GM20431 (cell line): ENCODE measurements around the gene MYPN.

Experiments
- in situ Hi-C: fragments of 300-500 bp; cut with MseI, MboI; formaldehyde crosslinking; loops from one replicate; pipeline ENCODE4 v1.15.0; 2020; ENCODE audit warnings: low sequenced_read_pairs; ENCODE audit not compliant: unreplicated experiment

MYPN gene

DNA sequence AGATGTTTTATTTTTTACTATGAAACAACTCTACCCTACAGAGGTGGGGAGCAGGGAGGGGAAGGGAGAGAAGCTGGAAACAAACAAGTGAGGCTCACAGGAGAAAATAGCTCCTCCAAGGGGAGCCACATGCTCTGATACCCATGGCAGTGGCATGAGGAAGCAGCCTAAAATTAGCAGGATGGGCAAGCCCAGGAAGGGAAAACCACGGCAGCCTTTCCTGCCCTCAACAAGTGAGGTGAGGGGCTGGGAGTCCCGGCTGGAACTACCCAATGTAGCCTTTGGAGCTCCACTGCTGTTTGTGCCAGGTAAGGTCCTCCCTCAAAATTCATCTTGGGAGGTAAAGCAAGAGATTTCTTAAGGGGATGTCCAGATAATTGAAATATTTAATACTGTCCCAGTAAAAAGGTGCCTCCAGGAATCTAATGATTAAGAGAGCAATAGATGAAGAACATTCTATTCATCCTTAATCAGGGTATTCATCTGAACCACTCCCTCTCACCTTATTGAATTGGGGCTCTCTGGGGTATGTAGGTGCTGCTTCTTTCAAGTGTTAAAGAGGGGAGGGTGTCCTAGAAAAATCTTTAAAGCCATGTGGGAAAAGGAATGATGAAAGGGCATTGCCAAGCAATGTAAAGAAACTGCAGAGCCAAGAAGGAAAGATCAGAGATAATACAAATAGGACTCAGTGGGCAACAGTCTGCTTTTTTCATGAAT is 21.4 kb upstream of the MYPN start:
- in situ Hi-C loops, result no loop called here

DNA sequence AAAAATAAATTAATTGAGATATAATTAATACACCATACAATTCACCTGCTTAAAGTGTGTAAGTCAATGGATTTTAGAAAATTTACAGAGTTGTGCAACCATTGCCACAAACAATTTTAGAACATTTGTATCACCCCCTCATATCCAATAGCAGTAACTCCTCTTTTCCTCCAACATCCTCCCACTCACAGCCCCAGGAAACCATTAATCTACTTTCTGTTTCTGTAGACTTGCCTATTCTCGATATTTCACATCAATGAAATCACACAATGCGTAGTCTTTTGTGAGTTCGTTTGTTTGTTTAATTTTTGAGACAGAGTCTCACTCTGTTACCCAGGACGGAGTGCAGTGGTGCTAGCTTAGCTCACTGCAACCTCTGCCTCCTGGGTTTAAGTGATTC is 20.5 kb upstream of the MYPN start:
- in situ Hi-C loops, result no loop called here

DNA sequence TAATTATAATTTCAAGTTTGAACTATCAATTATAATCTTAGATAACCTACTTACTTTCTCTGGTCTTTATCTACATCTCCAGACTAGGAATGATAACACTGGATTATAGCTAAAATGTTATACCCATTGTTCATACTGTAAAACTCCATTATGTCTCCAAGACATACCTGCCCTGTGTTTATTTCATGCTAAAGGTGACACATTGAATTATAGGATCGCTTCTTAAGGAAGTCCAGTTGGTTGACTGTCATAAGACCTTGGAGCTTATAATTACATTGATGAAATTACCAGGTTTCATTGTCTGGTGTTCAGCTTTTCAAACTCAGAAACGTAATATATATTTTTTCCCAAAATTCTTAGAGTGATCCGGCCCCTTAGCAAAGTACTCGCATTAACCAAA is 18.7 kb upstream of the MYPN start:
- in situ Hi-C loops, result no loop called here

DNA sequence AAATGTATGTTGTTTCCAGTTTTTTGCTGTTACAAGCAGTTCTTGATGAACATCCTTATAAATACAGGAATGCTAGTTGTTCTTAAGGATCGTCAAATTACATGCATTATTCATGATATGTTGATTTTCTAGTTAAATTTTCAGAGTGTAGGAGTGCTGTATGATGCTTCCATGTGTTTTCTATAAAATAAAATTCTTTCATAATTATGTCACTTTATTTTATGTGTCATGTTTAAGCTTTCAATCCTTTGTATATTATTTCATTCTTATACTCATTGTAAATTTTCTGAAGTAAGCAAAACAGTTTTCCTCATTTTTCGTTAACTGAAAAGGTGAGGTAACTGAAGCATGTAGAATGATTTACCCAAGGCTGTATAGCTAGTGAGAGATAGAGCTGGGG is 16.8 kb upstream of the MYPN start:
- in situ Hi-C loops, result no loop called here

DNA sequence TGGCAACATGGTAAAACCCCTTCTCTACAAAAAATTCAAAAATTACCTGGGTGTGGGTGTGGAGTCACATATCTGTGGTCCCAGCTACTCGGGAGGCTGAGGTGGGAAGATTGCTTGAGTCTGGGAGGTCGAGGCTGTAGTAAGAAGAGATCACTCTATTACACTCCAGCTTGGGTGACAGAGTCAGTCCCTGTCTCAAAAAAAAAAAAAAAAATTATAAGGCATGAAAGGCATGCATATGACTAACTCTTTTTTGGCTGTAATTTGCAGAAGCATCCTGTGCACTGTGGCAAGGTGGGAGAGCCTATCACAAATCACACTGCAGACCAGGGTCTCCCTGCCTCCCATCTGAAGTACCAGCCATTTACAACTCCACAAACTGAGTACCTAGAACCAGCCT is 14.1 kb upstream of the MYPN start:
- in situ Hi-C loops, result no loop called here

DNA sequence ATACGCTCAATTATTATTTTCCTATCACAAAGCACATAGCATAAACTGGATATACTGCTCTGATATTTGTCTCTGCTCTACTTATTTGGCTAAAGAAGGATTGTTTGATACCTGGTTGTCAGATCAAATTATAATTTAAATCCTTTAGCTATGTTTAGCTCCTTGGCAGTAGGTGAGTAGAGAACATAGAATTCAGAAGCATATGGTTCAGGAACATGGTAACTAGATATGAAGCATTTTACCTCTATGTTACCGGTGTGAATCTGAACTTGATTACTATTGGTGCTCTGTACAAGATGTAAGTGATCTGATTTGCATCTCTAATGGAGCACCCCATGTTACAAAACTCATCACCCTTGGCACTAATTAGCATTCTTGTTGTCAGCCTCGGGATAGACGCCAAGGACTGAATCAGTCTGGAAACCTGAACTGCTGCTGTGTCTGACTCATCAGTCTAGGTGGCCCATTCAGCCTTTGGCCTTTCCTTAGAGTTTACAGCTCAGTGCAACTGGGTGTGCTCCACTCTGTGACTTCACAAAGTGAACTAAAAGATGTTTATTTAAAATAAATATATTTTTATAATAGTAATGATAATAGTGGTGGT is 12.3 kb upstream of the MYPN start:
- in situ Hi-C loops, result no loop called here

DNA sequence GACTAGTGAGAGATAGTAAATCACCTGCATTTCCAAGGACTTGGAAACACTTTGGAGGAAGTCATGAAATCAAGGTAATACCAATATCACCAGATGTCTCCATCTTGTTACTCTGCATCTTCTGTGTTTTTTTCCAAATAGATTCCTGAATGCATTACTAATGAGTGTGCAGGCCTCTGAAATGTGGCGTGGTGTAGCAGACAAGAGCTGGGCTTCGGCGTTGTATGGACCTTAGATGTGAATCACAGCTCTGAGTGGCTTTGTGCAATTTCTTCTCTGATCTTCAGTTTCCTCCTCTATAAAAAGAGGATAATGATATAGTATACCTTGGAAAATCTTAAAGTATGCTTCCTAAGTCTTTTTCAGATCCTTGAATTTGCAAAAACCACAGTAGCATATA is 9.6 kb upstream of the MYPN start:
- in situ Hi-C loops, result no loop called here

DNA sequence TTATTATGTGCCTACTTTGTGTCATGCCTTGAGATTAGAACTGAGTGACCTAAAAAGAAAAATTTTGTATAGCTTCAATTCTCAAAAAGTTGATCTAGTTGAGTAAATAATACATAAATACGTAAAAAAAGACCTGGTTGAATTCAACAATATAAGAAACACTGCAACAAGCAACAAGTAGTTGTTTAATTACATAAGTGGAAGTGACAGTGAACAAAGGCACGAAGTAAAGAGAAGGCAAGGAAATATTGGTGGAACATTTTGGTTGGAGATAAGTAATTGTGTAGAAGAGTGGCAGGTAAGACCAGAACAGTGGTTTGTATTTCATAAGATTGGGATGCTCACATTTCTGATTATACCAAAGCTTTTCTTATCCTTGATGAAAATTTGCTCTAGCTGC is 8.2 kb upstream of the MYPN start:
- in situ Hi-C loops, result no loop called here

DNA sequence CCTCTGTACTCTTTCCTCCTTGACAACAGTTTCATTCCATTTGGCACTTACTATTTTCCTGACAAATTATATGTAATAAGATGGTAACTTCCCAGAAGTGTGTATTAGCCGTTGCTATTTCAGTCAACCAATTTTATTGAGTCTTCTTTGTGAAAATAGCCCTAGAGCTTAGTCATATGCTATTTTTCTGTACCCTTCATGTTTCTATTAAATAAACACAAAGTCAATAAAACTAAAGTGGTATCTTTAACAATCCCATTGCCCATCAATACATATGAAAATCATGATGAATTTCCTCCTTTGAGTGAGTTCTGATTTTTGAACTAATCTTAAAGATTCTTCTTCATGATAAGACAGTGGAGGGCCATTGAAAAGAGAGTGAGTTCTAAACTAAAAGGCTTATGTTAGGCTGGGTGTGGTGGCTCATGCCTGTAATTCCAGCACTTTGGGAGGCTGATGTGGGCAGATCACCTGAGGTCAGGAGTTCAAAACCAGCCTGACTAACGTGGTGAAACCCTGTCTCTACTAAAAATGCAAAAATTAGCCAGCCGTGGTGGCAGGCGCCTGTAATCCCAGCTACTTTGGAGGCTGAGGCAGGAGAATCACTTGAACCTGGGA is 5.9 kb upstream of the MYPN start:
- in situ Hi-C loops, result no loop called here

DNA sequence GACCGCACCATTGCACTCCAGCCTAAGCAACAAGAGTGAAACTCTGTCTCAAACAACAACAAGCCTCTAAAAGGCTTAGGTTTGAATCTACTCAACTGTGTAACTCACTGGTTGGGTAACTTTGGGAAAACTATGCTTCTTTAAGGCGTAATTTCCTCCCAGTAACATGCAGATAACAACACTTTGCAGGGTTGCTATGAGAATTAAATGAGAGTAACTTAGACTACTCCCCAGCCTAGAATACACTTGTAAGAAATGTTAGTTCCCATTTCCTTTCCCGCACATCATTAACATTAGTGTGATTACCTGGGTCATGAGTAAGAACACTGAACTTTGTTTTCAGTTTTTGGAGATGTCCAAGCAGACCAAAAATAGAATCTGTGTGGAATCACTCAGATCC is 5.4 kb upstream of the MYPN start:
- in situ Hi-C loops, result no loop called here

DNA sequence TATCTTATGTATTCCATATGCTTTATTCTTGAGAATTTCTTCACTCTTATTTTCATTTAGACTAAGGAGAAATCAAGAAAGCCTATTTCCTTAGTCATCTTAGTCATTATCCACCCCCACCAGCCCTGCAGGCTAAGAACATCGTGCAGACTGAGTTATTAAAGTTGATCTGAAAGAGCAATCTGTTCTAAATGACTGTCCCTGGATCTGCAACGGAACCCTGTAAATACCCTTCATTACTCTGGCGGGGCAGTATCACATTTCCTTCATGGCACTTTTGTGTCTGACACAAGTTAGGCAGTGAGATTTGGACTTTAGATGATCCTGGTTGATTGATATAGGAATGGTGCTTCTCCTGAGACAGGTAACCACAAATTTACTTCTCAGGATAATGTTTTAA is 3.5 kb upstream of the MYPN start:
- in situ Hi-C loops, result no loop called here

DNA sequence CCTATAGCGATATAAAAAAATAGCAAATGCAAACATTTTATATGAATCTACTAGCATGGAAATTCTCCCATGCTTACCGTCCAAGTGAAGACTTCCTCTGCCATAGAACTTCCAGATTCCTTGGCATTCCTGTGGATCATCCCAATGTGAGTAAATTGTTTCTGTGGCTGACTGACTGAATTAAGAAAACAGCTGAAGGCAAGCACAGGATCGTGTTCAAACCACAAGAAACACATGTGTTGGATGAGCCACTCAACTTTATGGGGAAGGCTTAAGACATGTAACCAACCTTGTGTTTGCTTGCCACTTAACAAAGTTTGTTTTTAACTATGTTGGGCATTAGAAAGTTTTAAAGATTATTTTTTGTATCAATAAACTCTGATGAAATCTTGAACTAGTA is 2.6 kb upstream of the MYPN start:
- in situ Hi-C loops, result no loop called here

DNA sequence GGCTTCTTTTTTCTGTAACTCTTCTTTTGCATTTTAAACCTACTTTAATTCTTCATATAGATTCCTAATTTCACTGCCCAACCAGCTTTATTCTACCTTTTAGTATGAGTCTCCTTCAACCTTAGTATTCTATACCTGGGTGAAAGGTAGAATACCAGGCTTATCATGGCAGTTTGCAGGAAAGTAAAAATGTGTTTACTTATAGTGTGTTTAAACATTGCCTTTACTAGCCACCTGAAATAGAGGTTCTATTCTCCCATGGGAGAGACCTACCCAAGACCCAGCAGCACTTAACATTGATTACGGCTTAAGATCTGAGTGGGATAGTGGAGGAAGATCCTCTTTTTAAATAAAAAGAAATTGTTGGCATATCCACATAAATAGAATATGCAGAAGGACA is 1.6 kb upstream of the MYPN start:
- in situ Hi-C loops, result no loop called here

DNA sequence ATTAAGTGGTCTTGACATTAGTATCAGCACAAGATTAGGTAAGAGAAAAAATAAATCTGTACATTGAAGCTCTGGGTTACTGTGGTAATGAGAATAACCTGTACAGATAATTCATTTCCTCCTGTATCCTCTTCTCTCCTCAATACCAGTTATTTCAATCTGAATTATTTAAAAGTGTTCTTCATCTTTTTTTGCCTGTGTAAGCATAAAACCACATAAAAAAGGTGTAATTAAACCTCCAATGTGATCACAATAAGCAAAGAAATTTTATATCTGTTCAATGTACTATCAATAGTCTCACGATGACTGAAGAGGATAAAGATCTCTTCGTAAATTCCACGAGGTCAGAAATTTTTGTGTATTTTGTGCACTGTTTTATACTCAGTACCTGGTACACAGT is 1.2 kb upstream of the MYPN start:
- in situ Hi-C loops, result no loop called here

DNA sequence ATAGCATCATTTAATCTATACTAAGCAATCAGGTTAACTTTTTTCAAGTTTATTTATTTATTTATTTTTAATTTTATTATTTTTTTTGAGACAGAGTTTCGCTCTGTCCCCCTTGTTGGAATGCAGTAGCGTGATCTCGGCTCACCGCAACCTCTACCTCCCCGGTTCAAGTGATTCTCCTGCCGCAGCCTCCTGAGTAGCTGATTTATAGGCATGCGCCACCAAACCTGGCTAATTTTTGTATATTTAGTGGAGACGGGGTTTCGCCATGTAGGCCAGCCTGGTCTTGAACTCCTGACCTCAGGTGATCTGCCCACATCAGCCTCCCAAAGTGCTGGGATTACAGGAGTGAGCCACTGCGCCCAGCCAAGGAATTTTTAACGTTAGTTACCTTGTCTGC is 635 bp upstream of the MYPN start:
- in situ Hi-C loops, result no loop called here

DNA sequence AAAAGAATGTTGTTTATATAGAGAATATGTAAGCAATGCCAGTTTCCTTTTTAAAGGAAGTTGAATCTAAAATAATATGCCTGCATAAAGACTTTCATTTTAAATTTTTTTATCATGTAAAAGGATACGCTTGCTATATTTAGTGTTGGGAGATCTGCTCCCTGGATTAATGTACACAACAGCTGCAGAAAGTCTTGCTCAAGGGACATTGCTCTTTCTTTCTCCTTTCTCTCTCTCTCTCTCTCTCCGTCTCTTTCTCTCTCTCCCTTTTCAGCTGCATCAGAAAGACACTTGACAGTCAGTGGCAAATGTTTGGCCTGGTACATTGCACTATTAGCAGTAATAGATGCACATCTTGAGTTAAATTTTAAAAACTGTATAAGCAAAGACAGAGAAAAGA is 739 bp downstream of the MYPN start:
- in situ Hi-C loops, result no loop called here

DNA sequence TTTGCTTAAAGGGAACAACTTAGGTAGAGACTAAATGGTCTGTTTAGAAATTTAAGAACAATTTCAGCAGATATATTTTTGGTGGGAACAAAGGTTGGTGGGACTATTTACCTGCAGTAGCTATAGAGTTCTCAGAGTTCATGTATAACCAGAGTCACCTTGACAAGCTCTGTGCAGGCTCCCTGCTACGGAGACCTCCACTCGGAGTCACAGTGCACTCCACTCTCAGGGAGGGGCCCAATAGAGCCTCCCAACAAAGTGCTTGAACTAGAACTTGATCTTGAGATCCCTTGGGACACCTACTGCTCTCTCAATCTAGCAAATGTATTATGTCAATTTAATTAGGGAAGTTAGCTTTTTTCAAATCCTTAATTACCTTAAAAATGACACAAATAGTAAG is 2.3 kb downstream of the MYPN start:
- in situ Hi-C loops, result no loop called here

DNA sequence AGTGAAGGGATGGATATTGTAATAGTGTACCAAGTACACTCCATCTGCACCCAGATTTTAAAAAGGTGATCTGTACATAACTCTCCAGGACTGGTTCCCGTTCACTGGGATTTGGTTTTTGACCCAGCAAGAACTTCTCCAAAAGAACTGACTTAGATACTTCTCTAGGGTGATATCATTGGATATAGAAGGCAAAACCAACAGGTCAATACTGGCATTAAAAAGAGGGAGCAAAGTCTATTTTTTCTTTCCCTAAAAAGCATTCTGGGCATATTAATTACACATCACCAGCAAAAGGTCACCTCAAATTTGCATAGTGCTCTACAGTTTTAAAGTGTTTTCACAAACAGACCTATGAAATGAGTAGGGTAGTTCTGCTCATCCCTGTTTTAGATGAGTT is 3.5 kb downstream of the MYPN start:
- in situ Hi-C loops, result no loop called here

DNA sequence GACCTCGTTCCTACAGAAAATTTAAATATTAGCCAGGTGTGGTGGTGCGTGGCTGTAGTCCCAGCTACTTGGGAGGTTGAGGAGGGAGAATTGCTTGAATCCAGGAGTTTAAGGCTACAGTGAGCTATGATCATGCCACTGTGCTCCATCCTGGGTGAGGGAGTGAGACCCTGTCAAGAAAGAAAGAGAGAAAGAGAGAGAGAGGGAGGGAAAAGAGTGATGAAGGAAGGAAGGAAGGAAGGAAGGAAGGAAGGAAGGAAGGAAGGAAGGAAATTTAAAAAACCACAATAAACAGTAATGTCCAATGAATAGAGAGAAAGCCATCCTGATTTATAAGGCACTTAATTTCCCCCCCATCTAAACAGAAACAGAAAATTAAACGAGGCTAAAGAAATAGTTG is 9.4 kb downstream of the MYPN start:
- in situ Hi-C loops, result no loop called here

DNA sequence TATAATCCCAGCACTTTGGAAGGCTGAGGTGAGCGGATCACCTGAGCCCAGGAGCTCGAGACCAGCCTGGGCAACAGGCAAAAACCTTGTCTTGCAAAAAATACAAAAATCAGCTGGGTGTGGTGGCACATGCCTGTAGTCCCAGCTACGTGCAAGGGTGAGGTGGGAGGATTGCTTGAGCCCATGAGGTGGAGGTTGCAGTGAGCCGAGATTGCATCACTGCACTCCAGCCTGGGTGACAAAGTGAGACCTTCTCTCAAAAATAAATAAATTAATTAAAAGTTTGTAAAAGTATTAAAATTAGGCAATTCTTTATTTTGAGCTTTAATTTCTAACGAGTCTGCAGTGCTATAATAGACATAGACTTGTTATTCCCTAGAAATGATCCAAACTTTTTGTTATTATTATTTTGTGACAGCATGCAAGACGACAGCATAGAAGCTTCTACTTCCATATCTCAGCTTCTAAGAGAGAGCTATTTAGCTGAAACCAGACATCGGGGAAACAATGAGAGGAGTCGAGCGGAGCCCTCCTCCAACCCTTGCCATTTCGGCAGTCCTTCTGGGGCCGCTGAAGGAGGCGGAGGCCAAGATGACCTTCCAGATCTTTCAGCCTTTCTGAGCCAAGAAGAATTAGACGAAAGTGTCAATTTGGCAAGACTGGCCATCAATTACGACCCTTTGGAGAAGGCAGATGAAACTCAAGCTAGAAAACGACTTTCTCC is 11.9 kb downstream of the MYPN start:
- in situ Hi-C loops, result no loop called here

DNA sequence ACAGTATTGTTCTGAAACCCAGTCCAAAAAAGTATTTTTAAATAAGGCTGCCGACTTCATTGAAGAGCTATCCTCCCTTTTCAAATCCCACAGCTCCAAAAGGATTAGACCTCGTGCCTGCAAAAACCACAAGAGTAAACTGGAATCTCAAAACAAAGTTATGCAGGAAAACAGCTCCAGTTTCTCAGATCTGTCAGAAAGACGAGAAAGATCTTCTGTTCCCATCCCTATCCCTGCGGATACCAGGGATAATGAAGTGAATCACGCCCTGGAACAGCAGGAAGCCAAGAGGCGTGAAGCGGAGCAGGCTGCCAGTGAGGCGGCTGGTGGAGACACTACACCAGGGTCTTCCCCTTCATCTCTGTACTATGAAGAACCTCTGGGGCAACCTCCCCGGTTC is 12.6 kb downstream of the MYPN start:
- in situ Hi-C loops, result no loop called here
